Hematopoietic multipotent progenitor cell (in vitro differentiated cells): ENCODE data around the gene CALML3. TPM values are rescaled to one million over a fixed set of nuclear protein-coding genes. Genes with fewer than 3 reads are reported as not detected.

Source experiments
- DNase-seq, 3 donors: peaks; one replicate each; pipeline ENCODE4 v3.0.0-alpha.2; 2011 to 2015; ENCODE audit warnings: low read depth in 2 of 3, low spot score in 2 of 3
- total RNA-seq: library from RNA; depleted of rRNA; stranded (reverse); fragments of >200 nt; gene quantifications from one replicate; pipeline ENCODE4 v1.2.3, GENCODE V29; 2012

Gene CALML3
- total RNA-seq, 1 donor, result not detected

DNA sequence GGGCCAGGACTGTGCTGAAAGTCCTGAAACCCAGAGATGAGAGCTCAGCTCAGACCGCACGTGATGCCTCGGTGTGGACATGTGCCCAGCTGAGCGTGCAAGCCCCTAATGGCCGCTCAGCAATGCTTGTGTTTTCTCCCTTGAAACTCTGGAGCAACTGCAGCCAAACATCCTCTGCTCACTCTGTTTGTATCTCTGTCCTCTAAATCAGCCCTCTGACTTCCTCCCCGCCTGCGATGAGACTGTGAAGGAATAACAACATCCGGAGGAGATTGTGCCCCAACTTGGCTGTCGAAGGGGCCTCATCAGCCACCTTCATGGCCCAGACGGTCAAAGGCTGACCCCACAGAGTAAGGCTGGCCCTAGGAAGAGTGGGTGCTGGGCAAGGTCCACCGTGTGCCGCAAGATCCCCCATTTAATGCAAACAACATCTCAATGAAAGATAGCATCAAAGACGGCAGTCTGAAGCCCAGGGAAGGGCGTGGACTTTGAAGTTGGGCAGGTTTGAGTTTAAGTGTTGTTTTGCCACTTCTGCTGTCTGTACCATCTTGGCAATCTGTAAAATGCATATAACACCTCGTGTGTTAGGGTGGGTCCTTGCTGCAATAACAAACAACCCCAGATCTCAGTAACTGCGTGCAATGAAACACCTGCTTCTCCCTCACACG lies 39.9 kb downstream of the CALML3 start:
- peak in 1 of 3 donors; percentile 33 for DNase-seq

- DNase-seq, result no peak
These were observed 40.4 kb downstream of the CALML3 start for GRCh38 chr10:5565205-5565545.

- no peak for DNase-seq
These were observed 41.2 kb downstream of the CALML3 start for GRCh38 chr10:5565671-5566581.

DNA sequence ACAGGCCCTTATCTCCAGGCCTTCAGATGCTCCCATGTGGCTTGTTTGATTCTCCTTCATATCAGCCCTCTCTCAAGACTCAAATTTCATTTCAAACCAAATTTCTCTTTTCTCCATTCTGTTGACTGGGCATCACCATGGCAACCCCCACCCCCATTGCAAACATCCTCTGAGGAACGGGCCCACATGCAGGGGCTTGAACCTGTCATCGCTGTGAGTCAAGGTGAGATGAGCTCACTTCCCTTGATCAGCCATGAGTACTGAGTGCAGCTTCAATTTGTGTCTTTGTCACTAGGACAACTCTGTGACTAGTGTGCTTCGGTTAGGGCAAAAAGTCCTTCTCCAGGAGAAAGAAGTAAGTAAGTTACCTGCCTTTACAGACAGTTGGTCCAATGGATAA lies 41.9 kb downstream of the CALML3 start:
- no peak for DNase-seq

- no peak for DNase-seq
These were observed 42.7 kb downstream of the CALML3 start for GRCh38 chr10:5567477-5567876.

- no peak for DNase-seq
These were observed 44.2 kb downstream of the CALML3 start for GRCh38 chr10:5568984-5569383.

- DNase-seq, result no peak
These were observed 44.8 kb downstream of the CALML3 start for GRCh38 chr10:5569568-5569967.

DNA sequence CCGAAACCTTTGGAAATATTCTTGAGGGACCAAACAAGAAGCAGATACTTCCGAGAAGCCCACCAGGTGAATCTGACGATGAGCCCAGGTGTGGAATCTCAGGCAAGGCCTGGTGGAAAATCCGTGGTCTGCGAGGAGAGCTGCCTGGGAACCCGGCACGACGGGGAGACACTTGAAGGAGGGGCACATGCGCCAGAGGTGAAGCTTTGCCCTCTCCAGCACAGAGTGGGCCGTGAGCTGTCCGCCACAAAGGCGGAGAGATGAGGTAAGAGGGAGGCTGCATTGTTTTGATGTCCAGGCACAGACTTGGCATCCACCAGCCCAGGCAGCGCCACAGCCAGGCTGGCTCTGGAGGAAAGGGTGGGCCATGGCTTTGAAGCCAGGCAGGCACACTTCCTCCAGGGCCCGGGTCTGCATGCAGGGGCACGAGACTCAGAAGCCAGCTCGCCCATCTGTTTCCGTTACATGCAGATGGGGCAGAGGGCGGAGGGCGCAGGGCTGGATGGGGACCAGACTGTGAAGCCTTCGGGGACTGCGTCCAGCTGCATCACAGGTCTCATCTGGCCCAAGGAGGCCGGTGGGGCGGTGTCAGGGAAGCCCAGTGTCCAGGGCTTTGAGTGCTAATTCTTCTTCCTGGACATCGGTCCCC lies 45.4 kb downstream of the CALML3 start:
- no peak for DNase-seq

GRCh38 chr10:5570979-5571810 lies 46.4 kb downstream of the CALML3 start:
- no peak for DNase-seq

DNA sequence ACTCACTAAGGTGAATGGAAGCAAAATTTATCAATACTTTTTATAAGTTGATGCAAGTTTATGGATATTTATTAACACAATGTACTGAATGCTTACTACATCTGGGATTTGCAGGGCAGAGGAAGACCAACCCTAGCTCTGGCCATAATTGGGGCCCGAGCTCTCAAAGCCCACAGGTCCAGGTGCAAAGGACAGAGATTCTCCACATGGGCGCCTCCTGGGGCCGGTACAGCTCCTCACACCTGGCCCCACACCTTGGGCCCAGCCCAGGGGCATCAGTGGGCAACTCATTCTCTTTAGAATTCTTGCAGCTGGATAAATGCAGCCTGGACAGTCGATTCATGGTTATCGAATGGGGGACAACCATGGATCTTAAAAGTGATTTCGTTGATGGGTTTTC lies 47.1 kb downstream of the CALML3 start:
- DNase-seq, result no peak

DNA sequence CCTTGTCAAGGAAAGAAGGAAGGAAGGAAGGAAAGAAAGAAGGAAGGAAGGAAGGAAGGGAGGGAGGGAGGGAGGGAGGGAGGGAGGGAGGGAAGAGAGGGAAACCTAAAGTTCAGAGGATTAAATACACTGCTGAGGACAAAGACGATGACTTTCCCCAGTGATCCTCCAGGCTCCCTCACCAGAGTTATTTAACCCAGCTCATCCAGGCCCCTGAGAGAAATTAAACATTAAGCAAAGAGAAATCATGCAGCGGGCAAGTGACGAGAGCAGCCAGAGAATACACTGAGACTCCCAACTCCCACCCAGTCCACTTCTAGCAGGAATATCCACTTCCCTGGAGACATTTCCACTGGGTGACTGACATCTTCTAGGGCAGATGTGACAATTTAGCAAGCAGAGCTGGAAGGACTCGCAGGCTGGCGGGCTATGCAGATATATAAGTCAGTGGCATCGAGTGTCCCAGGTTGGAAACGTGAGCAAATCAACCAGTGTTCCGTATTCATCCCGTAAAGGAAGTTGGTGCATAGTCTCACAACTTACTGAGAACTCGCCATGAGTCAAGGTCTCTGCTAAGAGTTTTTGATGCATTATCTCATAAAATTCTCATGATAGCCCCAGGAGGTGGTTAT lies 48.7 kb downstream of the CALML3 start:
- DNase-seq, result no peak

- no peak for DNase-seq
These were observed 49.3 kb downstream of the CALML3 start for GRCh38 chr10:5573968-5574641.

DNA sequence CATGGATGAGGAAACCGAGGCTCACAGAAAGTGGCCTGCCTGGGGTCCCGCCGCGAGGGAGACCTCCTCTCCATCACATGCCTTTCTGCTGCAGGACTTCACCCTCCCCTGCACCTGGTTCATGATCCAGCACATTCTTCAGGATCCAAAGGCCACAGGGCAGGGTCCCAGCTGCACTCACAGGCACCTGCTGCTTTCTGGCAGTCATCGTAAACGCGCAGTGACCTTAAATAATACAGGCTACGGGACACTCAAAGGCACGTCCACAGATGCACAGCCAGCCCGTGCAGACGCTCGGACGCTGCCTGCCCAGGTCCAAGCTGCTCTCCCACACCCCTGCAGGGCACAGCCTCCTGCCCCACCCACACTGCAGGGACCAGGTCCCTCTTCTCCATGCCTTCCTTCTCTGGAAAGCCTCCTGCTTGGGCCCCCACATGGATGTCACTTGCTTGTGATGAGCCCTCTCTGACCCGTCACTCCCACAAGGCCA lies 49.9 kb downstream of the CALML3 start:
- DNase-seq, result no peak

DNA sequence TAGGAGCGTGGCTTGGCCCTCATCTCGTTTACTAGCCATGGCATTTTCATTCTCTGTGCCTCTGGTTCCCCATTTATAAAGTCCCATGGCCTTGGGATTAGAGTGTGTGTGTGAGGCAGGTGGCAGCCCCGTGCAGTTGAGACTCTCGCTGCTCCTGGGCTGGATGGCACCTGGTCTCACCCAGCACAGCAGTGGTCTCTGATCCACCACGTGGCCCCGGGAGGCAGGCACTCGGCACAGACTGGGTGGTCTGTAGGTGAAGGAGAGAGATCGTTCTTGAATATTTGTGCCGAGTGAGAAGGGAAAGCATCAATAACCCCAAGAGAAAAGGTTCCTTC lies 50.4 kb downstream of the CALML3 start:
- DNase-seq, result no peak

DNA sequence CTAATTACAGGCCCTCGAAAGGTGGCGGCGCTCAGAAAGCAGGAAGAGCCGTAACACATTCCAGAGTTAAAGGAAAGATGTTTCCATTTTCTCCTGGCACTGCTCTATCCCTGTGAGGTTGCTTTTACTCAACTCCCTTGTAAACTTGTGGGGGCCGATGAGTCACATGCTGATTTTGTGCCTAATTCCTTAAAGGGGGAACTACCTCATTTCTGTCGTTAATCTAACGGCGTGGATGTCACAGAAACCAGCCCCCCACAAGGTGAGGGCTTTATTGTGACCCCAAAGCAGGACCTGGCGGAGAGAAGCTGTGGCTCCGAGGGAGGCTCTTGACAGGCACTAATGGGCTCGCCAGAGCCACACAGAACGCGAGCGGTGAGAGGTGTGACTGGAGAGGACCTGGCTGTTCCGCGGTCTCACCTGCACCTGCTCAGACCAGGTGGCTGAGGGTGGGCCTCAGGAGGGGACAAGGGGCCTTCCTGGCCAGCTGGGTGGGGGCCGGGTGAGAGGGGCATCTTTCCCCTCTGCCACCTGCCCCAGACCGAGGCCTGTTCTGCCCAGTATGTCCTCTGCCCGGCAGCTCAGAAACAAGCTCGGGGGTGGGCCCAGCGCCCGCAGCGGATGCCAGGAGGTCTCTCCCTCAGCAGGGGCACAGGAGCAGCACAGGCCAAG lies 50.9 kb downstream of the CALML3 start:
- DNase-seq, result no peak

- no peak for DNase-seq
These were observed 51.5 kb downstream of the CALML3 start for GRCh38 chr10:5576154-5576748.
